Left ventricle myocardium inferior (tissue), 1 donor: Measurements from ENCODE around the gene RNF148. TPM values are rescaled to one million over a fixed set of nuclear protein-coding genes. Genes with fewer than 3 reads are reported as not detected.

Experiments
- DNase-seq: peaks from one replicate; pipeline ENCODE4 v3.0.0-alpha.2; 2020
- H3K27ac ChIP-seq: fragments of 200-600 bp; replicated peaks from 2 replicates; pipeline ENCODE4 v1.8.0; 2021
- H3K27me3 ChIP-seq: fragments of 200-600 bp; 2 replicates; pipeline ENCODE4 v1.8.0; 2021; ENCODE audit warnings: low read depth
- H3K36me3 ChIP-seq: fragments of 200-600 bp; 2 replicates; pipeline ENCODE4 v1.8.0; 2021
- H3K4me1 ChIP-seq: fragments of 200-600 bp; 2 replicates; pipeline ENCODE4 v1.8.0; 2021
- H3K4me3 ChIP-seq: fragments of 200-600 bp; 2 replicates; pipeline ENCODE4 v1.8.0; 2021; ENCODE audit warnings: mild to moderate bottlenecking, moderate library complexity
- H3K9me3 ChIP-seq: fragments of 200-600 bp; replicated peaks from 2 replicates; pipeline ENCODE4 v1.8.0; 2021
- CTCF ChIP-seq: fragments of 200-600 bp; IDR thresholded peaks from 2 replicates; pipeline ENCODE4 v1.8.0; 2021; ENCODE audit warnings: antibody characterized with exemption, mild to moderate bottlenecking, borderline replicate concordance
- intact Hi-C: fragments of 100-400 bp; cut with micrococcal nuclease; formaldehyde crosslinking; loops from one replicate; pipeline ENCODE4 v1.11.0; 2022
- total RNA-seq: library from RNA; stranded (reverse); fragmentation: NEBNext Ultra II Directional; extraction: Animal tissue kit (Norgen Biotek cat#: 25700); gene quantifications from one replicate; pipeline ENCODE4 v1.2.1, GENCODE V29; 2021
- donor health status: DM: no; HTN: yes; CAD: no; lungs with severe emphysema.

The RNF148 gene
- total RNA-seq, 1 donor from 2014 or later, result not detected

DNA sequence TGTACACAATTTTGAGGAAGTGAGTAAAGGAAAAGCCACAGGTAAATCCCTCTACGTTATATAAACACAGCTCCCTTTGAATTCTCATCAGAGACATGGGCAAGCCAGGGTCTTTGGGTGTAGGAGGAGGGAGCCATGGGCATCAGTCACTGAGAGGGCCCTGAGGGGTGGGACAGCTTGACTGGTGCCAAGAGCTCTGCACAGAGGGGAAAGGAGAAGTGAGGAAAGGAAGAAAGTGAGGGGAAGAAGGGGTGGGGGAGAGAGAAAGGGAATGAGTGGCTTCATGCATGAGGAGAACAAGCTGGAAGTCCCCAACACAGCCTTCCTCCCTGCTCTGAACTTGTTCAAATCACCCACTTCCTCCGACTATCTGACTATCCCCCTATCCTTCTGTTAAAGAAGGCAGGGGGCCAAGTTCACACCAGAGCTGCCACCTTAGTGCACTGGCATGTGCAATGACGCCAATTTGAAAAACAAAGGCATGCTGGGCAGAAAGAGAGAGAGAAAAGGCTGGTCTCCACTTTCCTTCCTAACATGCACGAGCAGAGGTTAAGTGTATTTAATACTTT, 16.4 kb upstream of the RNF148 start:
- Histone ChIP-seq H3K27me3 (no peaks in the 10 kb centered on the region), H3K4me3 (no peak overlapping the region), H3K27ac (no peak overlapping the region), H3K36me3 (no peaks in the 10 kb centered on the region), H3K9me3 (peaks cover 9% of the 10 kb centered on the region), H3K4me1 (peaks cover 7% of the 10 kb centered on the region)
- no peak for DNase-seq
- intact Hi-C loops, result no loop called here
- TF ChIP-seq CTCF, result no peak

- H3K36me3 ChIP-seq, result no peaks in the 10 kb centered on the region
- intact Hi-C loops, result no loop called here
Observed at GRCh38 chr7:122717356-122718089, 14.8 kb upstream of the RNF148 start.

GRCh38 chr7:122715183-122715582, 12.5 kb upstream of the RNF148 start:
- H3K9me3 ChIP-seq, result no peaks in the 10 kb centered on the region
- H3K27me3 ChIP-seq, result no peaks in the 10 kb centered on the region
- no peak overlapping the region for H3K4me3 ChIP-seq
- intact Hi-C loops, result no loop called here
- peaks cover 20% of the 10 kb centered on the region for H3K4me1 ChIP-seq
- H3K27ac ChIP-seq, result no peak overlapping the region
- no peak for TF ChIP-seq CTCF
- no peak for DNase-seq
- no peaks in the 10 kb centered on the region for H3K36me3 ChIP-seq

More at GRCh38 chr7:122717356-122718089, 14.8 kb upstream of the RNF148 start:
- peaks cover 17% of the 10 kb centered on the region for H3K4me1 ChIP-seq
- no peak for TF ChIP-seq CTCF
- DNase-seq, result no peak
- H3K27me3 ChIP-seq, result no peaks in the 10 kb centered on the region
- no peaks in the 10 kb centered on the region for H3K9me3 ChIP-seq
- no peak overlapping the region for H3K27ac ChIP-seq
- H3K4me3 ChIP-seq, result no peak overlapping the region

DNA sequence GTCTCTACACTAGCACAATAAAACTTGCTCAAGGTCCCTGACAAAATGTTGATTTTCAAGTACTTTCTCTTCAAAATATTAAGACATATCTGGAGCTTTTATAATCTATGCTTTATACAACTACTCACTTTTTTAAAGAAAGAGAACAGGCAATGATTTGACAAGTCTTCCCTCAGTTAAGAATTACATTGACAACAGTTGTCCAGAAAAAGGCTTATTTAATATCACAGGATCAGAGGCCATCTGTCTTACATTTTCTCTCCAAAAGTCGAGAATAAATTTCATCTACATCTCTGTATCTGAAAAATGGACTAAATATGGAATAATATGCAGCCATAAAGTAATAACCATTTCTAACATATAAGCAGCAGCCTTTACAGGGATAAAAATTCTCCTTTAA, 8.2 kb upstream of the RNF148 start:
- H3K27me3 ChIP-seq, result no peaks in the 10 kb centered on the region
- no peak overlapping the region for H3K4me3 ChIP-seq
- H3K9me3 ChIP-seq, result no peaks in the 10 kb centered on the region
- DNase-seq, result no peak
- no peak for TF ChIP-seq CTCF
- peaks cover 17% of the 10 kb centered on the region for H3K4me1 ChIP-seq
- no peak overlapping the region for H3K27ac ChIP-seq
- intact Hi-C loops, result no loop called here
- H3K36me3 ChIP-seq, result no peaks in the 10 kb centered on the region

DNA sequence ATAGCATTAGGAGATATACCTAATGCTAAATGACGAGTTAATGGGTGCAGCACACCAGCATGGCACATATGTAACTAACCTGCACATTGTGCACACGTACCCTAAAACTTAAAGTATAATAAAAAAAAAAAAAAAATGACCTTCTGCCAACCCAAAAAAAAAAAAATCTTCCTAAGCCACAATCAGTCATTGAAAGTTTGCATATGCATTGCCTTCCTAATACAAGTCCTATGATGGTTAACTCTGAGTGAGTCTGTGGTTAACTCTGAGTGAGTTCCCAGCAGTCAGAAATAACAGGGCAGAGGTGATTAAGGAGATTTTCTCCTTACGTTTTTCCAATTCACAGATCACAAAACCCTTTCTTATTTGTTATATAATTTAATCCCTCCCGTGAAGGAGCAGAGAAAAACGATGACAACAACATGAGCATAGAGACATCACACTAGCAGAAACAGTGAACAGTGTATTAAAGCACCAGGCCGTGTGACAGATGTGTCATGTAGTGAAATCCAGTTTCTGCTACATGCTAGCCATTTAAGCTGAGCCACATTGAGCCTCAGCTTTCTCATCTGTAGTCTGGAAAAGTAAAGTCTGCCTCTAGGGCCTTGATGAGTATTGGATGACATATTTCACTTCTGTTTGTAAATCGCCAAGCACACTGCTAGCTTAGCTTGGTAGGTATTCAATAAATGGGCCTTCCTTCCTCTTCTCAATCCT, 7.4 kb upstream of the RNF148 start:
- H3K27me3 ChIP-seq, result no peaks in the 10 kb centered on the region
- TF ChIP-seq CTCF, result no peak
- H3K4me3 ChIP-seq, result no peak overlapping the region
- intact Hi-C loops, result no loop called here
- no peak overlapping the region for H3K27ac ChIP-seq
- H3K9me3 ChIP-seq, result no peaks in the 10 kb centered on the region
- no peak for DNase-seq
- peaks cover 17% of the 10 kb centered on the region for H3K4me1 ChIP-seq
- no peaks in the 10 kb centered on the region for H3K36me3 ChIP-seq
